NCI-H345 (cell line): Measurements from ENCODE around the gene CHCHD4.

Source experiments
- DNase-seq: peaks from one replicate; lab custom pipeline; 2025; lab: John Stamatoyannopoulos, UW

The CHCHD4 gene

GRCh38 chr3:14124615-14125192 lies at the start of gene CHCHD4, which contains the start of gene TMEM43:
Gene CHCHD4 (minus strand): TSS chr3:14124870. CDS start chr3:14124676, 194 bp downstream.
Gene TMEM43 (plus strand): TSS chr3:14125052. CDS start chr3:14125194, 142 bp downstream.
- peak; percentile 96 for DNase-seq

- no peak for DNase-seq
These were observed 47.8 kb upstream of the CHCHD4 start for GRCh38 chr3:14172496-14172895.

GRCh38 chr3:14170531-14171159 lies 46.0 kb upstream of the CHCHD4 start:
- DNase-seq = no peak

GRCh38 chr3:14169871-14170270 lies 45.2 kb upstream of the CHCHD4 start:
- DNase-seq = no peak

GRCh38 chr3:14169435-14169834 lies 44.8 kb upstream of the CHCHD4 start:
- no peak for DNase-seq

- DNase-seq = no peak
These were observed 42.4 kb upstream of the CHCHD4 start for GRCh38 chr3:14166877-14167603.

GRCh38 chr3:14162178-14162577 lies 37.5 kb upstream of the CHCHD4 start:
- DNase-seq = no peak

GRCh38 chr3:14161282-14161681 lies 36.6 kb upstream of the CHCHD4 start:
- no peak for DNase-seq

- no peak for DNase-seq
These were observed 34.8 kb upstream of the CHCHD4 start for GRCh38 chr3:14159426-14159825.

GRCh38 chr3:14158370-14158769 lies 33.7 kb upstream of the CHCHD4 start:
- no peak for DNase-seq

GRCh38 chr3:14157951-14158350 lies 33.3 kb upstream of the CHCHD4 start:
- no peak for DNase-seq

- no peak for DNase-seq
These were observed 32.3 kb upstream of the CHCHD4 start for GRCh38 chr3:14156843-14157561.

GRCh38 chr3:14156201-14156600 lies 31.5 kb upstream of the CHCHD4 start:
- no peak for DNase-seq

GRCh38 chr3:14154895-14155440 lies 30.3 kb upstream of the CHCHD4 start:
- no peak for DNase-seq

- DNase-seq = no peak
These were observed 29.6 kb upstream of the CHCHD4 start for GRCh38 chr3:14154276-14154675.

GRCh38 chr3:14153663-14154062 lies 29.0 kb upstream of the CHCHD4 start:
- DNase-seq = no peak

- DNase-seq = no peak
These were observed 28.3 kb upstream of the CHCHD4 start for GRCh38 chr3:14152963-14153355.

GRCh38 chr3:14152233-14152962 lies 27.7 kb upstream of the CHCHD4 start:
- no peak for DNase-seq

GRCh38 chr3:14151471-14152083 lies 26.9 kb upstream of the CHCHD4 start:
- no peak for DNase-seq

GRCh38 chr3:14150491-14151230 lies 26.0 kb upstream of the CHCHD4 start:
- DNase-seq = no peak
